ENCODE measurements around the gene FUS.
"Not testable (repeated sequence)": the region's sequence is repeated elsewhere in the genome, so short reads cannot be mapped to it uniquely, and the experiment has no call there.

The FUS gene

DNA sequence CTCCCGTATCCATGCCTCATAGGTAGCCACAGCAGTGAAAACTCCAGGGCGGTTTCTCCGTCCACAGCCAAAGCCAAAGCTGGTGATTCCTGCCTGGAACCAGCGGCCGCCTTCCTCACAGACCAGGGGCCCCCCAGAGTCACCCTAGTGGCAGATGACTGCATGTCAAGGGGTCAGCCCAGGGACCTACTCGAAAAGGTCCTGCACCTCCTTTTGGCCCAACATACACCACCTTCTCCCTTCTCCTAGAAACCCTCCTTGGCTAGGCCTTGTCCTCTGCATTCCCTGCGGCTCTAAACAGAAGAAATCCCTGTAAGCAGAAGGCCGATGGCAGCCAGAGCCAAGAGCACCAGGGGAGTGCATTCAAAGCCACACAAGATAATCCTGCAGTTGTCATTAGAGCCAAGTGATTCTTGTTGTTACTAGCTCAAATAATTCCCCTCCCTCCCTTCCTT is 36.2 kb upstream of the FUS start:
- no peak for DNase-seq (ENCODE audit: low spot score)

DNA sequence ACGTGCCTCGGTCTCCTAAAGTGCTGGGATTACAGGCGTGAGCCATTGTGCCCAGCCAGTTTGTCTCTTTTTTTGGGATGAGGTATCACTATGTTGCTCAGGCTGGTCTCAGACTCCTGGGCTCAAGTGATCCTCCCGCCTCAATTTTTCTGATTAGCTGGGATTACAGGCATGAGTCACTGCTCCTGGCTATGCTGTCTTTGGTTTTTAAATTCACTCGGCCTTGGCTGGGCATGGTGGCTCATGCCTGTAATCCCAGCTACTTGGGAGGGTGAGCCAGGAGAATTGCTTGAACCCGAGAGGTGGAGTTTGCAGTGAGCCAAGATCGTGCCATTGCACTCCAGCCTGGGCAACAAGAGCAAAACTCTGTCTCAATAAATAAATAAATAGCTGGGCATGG is 35.5 kb upstream of the FUS start:
- not testable (repeated sequence) for DNase-seq (ENCODE audit: low spot score)

DNA sequence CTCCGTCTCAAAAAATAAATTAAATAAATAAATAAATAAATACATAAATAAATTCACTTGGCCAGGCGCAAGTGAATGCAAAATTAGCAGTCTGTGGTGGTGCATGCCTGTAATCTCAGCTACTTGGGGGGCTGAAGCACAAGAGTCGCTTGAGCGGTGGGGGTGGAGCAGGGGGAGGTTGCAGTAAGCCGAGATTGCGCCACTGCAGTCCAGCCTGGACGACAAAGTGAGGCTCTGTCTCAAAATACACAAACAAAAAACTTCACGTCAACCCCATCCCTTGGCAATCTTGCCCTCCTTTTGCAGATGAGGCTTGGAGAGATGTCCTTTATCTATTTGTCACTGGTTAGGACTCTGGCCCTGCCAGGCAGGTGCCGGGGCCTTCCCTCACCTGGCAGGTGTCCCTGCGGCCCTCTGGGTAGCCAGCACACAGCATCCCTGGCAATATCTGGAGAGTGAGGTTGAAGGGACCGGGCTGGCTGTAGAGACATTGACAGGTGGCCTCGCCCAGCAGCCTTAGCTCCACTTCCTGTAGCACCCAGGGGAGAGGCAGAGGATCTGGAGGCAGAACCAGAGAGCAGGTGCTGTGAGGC is 34.4 kb upstream of the FUS start:
- no peak for DNase-seq (ENCODE audit: low spot score)

DNA sequence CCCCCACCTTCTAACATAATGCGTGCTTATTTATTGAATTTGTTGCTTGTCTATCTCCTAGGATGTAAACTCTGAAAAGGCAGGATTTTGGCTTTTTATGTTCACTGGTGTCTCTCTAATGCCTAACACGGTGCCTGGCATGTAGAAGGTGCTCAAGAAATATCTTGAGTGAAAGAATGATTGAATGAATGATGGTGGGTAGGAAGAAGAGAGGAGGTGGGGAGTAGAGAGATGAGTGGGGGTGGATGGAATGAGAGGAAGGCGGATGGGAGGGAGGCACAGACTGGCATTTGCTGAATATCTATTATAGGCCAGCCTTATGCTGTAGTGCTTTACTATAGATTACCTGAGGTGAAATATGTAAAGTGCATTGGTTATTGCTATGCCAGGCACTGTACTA is 32.4 kb upstream of the FUS start:
- no peak for DNase-seq (ENCODE audit: low spot score)

DNA sequence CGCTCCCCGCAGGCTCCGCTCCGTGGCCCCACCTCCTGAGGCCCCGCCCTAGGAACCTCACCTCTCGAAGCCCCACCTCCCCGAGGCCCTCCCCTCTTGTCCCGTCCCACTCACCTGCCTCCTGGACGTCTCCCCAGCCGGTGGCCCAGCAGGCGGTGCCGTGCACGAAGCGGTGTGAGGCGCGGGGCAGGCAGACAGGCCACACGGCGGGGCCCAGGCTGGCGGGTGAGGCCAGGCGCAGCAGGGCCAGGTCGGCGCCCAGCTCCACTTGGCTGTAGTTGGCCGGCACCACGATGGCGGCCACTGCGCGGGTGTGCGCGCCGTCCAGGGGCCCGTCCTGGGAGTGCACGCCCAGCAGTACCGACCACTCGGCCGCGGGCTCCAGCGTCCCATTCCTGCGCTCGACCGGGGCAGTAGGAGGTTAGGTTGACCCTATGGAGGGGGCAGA is 31.6 kb upstream of the FUS start:
- DNase-seq (ENCODE audit: low spot score): no peak

DNA sequence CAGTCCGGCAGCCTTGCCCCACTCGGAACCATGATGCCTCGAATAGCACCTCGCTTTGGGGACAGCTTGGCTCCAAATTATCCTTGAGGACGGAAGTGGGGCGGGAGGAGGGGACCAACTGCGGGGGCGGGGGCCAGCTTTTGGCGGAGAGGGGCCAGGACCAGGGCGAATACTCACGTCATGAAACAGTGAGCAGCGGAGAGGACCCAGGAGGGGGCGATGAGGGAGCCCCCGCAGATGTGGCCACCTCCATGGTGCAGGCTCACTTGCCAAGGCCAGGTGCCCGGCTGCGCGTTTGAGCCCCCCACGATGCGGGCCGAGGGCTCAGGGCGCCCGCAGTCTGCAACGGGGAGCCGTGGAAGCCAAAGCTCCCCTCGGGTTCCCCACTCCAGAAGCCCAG is 31.0 kb upstream of the FUS start:
- DNase-seq (ENCODE audit: low spot score): no peak

DNA sequence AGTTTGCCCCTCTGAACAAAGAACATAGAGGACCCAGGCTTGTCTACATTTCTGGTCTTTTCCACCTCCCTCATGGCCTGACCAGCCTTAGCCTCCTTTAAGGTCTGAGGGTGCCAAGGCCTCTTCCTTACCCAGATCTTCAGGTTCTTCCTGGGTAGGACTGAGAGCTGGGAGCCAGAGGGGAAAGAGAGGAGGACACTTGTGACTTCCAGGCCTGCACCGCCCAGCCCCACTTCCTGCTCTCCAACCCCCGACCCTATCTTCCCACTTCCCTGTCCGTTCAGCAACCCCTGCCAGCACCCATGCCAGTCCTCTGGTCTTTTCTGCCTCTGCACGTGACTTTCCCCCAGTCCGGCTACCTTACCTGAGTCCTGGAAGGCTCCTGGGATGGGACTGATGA is 30.6 kb upstream of the FUS start:
- no peak for DNase-seq (ENCODE audit: low spot score)

DNA sequence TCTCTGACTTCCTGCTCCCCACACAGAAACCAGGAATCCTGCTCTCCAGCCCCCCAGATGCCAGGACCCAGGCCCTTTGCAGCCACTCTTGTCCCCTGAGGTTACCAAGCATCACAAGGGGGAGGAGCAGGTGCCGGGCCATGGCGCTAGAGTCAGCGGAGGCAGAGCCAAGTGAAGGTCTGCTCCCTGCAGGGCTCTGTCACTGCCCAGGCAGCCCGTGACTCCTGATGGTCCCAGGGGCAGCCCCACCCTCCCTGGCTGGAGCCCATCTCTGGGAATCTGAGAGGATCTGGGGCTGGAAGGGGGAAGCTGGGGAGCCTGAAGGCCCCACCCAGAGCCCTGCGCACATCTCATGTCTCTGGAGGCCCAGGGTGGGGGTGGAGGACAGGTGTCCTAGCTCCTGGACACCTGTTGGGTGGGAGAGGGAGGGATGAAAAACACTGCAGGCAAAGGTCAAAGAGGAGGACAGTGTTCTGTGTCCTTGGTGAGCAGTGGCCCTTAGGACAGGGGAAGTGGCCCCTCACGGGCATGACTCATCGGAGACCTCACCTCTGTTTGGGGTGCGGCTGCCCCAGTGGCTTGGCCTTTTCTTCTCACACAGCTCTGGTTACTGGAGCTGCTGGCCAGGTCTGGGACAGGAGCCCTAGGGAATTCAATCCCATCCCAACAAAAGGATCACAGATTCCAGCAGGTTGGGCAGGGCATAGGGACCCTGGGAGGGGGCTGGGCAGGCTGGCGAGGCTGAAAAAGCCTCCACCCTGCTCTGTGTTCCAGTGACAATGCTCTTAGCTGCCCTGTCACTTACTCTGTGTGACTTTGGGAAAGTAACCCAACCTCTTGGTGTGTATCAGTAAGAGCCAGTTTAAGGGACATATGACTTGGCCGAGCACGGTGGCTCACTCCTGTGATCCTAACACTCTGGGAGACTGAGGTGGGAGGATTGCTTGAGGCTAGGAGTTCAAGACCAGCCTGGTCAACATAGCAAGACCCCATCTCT is 29.7 kb upstream of the FUS start, which contains the start of gene PRSS36:
PRSS36 (minus strand) TSS at position 173 of the 997 bp plus-strand sequence; CDS start at position 142, 31 bp downstream.
- no peak for DNase-seq (ENCODE audit: low spot score)

DNA sequence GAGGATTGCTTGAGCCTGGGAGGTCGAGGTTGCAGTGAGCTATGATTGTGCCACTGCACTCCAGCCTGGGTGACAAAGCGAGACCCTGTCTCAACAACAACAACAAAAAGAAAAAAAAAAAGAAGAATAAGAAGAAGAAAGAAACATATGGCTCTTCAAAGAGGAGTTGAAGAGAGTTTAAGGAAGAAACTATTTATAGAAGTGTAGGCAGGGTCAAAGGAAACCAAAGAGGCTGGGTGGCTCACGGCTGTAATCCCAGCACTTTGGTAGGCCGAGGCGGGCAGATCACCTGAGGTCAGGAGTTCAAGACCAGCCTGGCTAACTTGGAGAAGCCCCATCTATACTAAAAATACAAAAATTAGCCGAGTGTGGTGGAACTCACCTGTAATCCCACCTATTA is 29.0 kb upstream of the FUS start:
- not testable (repeated sequence) for DNase-seq (ENCODE audit: low spot score)

DNA sequence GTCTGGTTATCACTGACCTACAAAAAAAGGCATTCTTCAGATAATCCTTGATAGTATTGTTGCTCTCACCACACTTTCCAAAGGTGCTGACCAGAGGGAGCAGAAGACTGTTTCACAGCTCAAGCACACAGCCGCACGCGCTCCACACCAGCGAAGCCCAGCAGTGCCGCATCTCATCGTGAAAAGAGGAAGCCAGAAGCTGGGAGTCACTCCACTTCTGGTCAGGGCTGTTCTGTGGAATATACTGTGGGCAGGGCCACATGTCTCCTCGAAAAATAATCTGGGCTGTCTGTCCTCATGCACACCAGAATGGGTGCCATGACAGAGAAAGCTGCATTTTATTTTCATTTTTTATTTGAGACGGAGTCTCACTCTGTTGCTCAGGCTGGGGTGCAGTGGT is 22.8 kb upstream of the FUS start:
- no peak for DNase-seq (ENCODE audit: low spot score)

DNA sequence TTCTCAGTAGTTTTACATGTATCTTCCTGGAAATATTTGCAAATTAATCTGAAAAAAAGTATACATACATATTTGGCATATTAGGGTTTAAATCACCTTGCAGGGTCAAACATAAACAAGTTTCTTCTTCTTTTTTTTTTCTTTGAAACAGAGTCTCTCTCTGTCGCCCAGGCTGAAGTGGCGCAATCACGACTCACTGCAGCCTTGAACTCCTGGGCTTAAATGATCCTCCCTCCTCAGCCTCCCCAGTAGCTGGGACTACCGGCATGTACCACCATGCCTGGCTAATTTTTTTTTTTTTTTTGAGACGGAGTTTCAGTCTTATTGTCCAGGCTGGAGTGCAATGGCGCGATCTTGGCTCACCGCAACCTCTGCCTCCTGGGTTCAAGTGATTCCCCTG is 12.6 kb upstream of the FUS start:
- DNase-seq (ENCODE audit: low spot score): no peak

DNA sequence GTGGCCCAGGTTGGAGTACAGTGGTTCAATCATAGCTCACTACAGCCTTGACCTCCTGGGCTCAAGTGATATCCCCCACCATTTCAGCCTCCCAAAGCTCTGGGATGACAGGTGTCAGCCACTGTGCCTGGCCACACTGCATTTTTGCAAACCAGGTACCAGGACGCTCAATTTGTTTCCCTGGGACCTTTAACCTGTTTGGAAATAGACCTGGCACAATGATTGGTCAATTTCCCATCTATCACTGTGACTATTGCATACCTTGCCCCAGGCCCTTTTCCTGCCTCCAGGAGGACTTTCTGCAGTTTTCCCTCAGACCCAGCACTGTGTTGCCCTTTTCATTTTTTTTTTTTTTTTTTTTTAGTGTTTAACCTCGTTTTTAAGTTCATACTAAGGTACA is 11.1 kb upstream of the FUS start:
- no peak for DNase-seq (ENCODE audit: low spot score)

DNA sequence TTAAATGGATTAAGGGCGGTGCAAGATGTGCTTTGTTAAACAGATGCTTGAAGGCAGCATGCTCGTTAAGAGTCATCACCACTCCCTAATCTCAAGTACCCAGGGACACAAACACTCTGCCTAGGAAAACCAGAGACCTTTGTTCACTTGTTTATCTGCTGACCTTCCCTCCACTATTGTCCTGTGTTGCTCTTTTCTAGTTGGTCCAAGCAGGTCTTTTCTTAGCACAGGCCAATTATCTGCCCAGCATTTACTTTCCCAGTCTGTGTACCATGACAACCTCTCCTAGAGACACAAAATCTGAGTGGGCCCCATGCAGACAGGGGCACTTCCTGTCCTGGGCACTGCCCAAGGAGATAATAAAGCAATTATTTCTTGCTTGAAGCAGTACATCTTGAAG is 9.9 kb upstream of the FUS start:
- DNase-seq (ENCODE audit: low spot score): not testable (repeated sequence)

DNA sequence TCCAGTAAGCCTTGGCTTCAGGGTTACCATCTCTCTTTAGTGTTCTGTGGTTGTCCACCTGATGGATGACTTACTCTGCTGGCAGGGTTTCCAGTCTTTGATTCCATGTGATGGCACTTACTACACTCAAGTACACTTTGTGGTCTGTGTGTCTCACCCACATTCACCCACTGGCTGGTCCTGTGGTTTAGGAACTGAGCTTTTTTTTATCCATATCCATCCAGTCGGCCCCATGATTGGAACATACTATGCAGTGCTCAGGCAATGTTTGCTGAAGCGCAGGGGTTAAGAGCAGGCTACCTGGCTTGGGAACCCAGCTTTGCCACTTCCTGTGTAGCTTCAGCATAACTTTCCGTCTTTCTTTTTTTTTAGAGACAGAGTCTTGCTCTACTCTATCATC is 2.8 kb upstream of the FUS start:
- no peak for DNase-seq (ENCODE audit: low spot score)

DNA sequence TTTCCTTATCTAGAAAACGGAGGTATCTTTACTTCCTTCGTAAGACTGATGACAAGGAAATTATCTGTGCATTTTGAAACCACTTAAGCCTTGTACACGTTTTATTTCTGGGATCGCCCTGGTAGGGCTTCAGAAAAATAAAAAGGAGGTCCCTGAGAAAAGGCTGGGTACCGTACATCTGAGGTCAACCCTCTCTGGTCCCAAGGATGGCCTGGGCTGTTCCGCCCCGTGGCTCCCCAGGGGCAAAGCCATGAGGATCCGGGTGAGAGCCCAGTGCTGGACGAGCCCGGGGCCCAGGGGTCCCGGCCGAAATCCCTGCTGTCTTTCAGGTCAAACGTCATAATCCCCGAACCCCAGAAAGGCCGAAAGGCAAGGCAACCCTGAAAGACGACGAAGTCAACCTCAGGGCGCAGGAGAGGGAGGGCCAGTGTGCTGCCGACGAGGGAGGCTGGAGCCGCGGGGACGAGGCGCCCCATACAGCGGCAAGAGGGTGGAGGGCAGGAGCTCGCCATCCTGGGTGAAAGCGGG is 656 bp upstream of the FUS start:
- DNase-seq (ENCODE audit: low spot score): no peak

DNA sequence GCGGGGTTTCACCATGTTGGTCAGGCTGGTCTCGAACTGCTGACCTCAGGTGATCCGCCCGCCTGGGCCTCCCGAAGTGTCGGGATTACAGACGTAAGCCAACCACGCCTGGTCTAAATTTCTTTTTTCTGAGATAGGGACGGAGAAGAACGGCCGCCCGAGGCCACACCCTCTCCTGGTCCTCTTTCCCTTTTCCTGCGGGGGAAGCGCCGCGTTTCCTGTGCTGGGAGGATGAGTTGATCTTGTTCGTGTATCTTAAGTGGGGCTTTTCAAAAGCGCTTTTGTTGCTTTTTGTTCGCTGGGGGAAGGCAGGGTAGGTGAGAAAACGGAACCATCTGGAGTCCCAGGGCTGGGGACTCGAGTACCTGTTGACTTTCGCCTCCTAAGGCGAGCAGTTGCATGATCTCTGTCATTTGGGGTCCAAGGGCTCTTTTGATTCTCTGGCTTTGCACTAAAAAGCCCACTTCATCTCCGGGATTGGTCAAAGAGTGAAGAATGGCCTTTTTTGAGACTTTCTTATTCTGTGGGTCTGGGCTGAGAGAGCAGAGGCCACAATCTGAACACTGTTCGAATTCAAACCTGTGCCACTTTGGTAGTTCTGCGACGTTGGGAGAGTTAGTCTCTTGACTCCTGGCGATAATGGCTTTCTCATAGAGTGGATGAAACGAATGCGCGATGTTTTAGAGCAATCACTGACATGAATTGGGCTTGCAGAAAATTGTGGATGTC is 1.3 kb downstream of the FUS start:
- no peak for DNase-seq (ENCODE audit: low spot score)

DNA sequence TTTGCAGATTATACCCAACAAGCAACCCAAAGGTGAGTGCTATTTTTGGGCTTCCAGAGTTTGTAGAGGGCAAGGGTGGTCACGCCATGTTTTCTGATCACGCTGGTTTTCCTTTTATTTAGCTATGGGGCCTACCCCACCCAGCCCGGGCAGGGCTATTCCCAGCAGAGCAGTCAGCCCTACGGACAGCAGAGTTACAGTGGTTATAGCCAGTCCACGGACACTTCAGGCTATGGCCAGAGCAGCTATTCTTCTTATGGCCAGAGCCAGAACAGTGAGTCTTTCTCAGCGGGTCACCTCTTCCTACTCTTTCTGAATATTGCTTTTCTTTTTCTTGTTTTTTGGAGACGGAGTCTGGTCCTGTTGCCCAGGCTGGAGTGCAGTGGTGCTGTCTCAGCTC is 2.5 kb downstream of the FUS start:
- no peak for DNase-seq (ENCODE audit: low spot score)

DNA sequence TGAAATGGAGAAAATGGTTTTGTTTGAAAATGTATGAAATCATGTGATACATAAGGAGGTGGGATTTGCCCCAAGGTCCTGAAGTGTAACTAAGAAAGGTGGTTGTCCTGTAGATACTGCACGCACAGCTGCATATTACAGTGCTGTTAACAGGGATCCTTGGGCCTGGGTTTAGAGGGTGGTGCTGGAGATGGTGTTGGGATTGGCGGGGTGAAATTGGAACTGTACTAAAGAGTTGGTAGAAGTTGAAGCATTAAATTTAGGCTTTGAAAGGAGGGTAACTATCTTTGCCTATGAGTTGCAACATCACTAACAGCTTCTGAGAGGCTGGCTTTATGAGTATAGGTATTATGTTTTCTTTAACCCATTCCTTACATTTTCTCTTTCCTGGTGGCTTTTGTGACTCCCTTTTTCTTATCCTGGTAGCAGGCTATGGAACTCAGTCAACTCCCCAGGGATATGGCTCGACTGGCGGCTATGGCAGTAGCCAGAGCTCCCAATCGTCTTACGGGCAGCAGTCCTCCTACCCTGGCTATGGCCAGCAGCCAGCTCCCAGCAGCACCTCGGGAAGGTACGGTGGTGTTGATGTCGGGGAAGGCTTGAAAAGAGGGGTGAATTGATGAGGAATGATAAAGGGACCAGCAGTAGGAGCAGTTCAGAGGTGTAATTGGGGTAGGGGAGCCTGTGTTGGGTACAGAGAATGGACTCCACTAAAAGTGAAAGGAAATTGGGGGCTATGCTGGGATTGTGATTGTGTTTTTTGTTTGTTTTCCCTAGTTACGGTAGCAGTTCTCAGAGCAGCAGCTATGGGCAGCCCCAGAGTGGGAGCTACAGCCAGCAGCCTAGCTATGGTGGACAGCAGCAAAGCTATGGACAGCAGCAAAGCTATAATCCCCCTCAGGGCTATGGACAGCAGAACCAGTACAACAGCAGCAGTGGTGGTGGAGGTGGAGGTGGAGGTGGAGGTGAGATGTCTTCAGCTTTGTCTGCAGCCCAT is 3.8 kb downstream of the FUS start:
- no peak for DNase-seq (ENCODE audit: low spot score)

DNA sequence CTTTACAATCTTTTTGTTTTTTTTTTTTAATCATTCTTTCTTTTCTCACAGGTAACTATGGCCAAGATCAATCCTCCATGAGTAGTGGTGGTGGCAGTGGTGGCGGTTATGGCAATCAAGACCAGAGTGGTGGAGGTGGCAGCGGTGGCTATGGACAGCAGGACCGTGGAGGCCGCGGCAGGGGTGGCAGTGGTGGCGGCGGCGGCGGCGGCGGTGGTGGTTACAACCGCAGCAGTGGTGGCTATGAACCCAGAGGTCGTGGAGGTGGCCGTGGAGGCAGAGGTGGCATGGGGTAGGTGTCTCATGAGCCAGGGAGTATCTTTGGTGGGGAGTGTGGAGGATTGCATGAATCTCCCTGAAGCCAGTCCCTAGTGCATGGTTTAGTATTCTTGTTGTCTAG is 4.9 kb downstream of the FUS start:
- DNase-seq (ENCODE audit: low spot score): no peak

DNA sequence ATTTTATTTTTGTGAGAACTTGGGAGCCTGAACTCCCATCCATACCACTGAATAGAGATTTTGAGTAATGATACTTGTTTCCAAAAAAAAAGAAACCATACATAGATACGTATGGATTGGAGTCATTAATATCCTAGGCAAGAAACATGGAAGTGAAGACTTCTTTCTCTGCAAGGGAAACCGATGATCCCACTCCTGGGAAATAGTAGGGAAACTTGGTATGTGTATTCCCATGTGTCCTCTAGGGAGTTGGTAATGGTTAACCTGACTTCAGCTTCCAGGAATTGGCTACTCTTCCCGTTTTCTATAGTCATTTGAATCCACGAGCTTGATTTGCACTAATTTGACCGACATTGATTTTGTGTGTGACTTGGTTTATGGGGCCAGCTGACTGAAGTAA is 5.4 kb downstream of the FUS start:
- no peak for DNase-seq (ENCODE audit: low spot score)

DNA sequence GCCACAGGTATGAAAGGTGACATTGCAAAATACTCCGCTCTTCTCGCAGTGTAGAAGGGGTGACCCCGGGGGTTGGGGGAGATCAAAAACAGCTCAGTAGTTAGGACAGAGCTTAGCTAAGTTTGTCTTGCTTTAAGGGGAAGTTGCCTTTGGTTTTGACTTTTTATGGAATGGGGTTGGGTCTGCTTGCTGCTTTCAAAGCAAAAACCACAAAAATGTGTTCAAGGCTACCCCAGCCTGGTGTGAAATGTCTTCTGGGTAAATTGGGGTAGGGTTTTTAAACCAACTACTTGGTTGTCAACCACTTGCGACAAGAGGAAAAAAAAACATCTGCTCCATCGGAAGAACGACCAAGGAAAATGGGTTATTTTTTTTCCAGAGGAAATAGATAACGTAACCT is 6.2 kb downstream of the FUS start:
- no peak for DNase-seq (ENCODE audit: low spot score)

Measured in HuH-7.5 (cell line).